ENCODE results near the gene USP1. TPM values are rescaled to one million over a fixed set of nuclear protein-coding genes. Genes with fewer than 3 reads are reported as not detected.

The USP1 gene
- polyA plus RNA-seq, 4 donors = 59.3 to 75.4 (median 68.0) TPM

- no peak for DNase-seq (ENCODE audit: low read depth in 4 of 4, low spot score in 2 of 4)
Observed at GRCh38 chr1:62481681-62482080, 44.8 kb downstream of the USP1 start.

- DNase-seq (ENCODE audit: low read depth in 4 of 4, low spot score in 2 of 4) = no peak
Observed at GRCh38 chr1:62484824-62485468, 48.1 kb downstream of the USP1 start.

GRCh38 chr1:62487956-62488355 is 51.1 kb downstream of the USP1 start:
- DNase-seq (ENCODE audit: low read depth in 4 of 4, low spot score in 2 of 4) = no peak

GRCh38 chr1:62492521-62492920 is 55.7 kb downstream of the USP1 start:
- DNase-seq (ENCODE audit: low read depth in 4 of 4, low spot score in 2 of 4) = no peak

GRCh38 chr1:62493656-62494055 is 56.8 kb downstream of the USP1 start:
- DNase-seq (ENCODE audit: low read depth in 4 of 4, low spot score in 2 of 4) = no peak

- DNase-seq (ENCODE audit: low read depth in 4 of 4, low spot score in 2 of 4) = no peak
Observed at GRCh38 chr1:62494137-62494536, 57.3 kb downstream of the USP1 start.

GRCh38 chr1:62500210-62500609 is 63.4 kb downstream of the USP1 start:
- no peak for DNase-seq (ENCODE audit: low read depth in 4 of 4, low spot score in 2 of 4)

Other genes with a start within 250 kb of the USP1 start
- gene L1TD1, start 242.2 kb upstream of the USP1 start, polyA plus RNA-seq (ENCODE audit: insufficient read length in 4 of 4) = 1 to 10 TPM; 3.1 to 7.2 (median 3.5) TPM
- gene KANK4, start 117.6 kb upstream of the USP1 start, polyA plus RNA-seq (ENCODE audit: insufficient read length in 4 of 4) = 10 to 100 TPM; 20.1 to 30.1 (median 22.1) TPM
- gene ANGPTL3, start 160.5 kb downstream of the USP1 start, polyA plus RNA-seq (ENCODE audit: insufficient read length in 4 of 4) = 10 to 100 TPM in 1 of 4 donors, 1 to 10 TPM in 3; 5.1 to 16.0 (median 7.6) TPM